Stimulated activated naive B cell treated with anti-CD40 and anti-IgM and Interleukin-4, amounts not matched to agents 10 μg/mL and 1 μg/mL and 100 μg/mL, for 72 hours (primary cell): ENCODE data around the gene TNFRSF18.
A peak's percentile ranks its signal among the peaks of the same experiment; 100 is the strongest.

Experiments
- ATAC-seq, 2 donors: fragments of 150-1000 bp; cut with Tn5 transposase; replicated peaks; 2 replicates each; pipeline ENCODE4 v1.10.0; 2021; ENCODE audit warnings: moderate library complexity in 1 of 2
- DNase-seq: peaks from one replicate; pipeline ENCODE4 v3.0.0; 2021
- H3K27ac Mint-ChIP-seq: one replicate; pipeline ENCODE4 v1.8.0; 2022; ENCODE audit warnings: mild to moderate bottlenecking, mixed read lengths
- H3K27me3 Mint-ChIP-seq, 2 donors: one replicate each; pipeline ENCODE4 v1.8.0; 2022; ENCODE audit warnings: mixed read lengths in 2 of 2
- H3K36me3 Mint-ChIP-seq, 2 donors: one replicate each; pipeline ENCODE4 v1.8.0; 2022; ENCODE audit warnings: mixed read lengths in 2 of 2, mild to moderate bottlenecking in 1 of 2
- H3K4me1 Mint-ChIP-seq, 2 donors: one replicate each; pipeline ENCODE4 v1.8.0; 2022; ENCODE audit warnings: mixed read lengths in 2 of 2, mild to moderate bottlenecking in 1 of 2
- H3K4me3 Mint-ChIP-seq, 2 donors: one replicate each; pipeline ENCODE4 v1.8.0; 2022; ENCODE audit warnings: mild to moderate bottlenecking in 2 of 2, mixed read lengths in 2 of 2, moderate library complexity in 1 of 2
- H3K9me3 Mint-ChIP-seq, 2 donors: one replicate each; pipeline ENCODE4 v1.8.0; 2022; ENCODE audit warnings: mixed read lengths in 2 of 2, mild to moderate bottlenecking in 1 of 2

Gene TNFRSF18

GRCh38 chr1:1244192-1244811 is 37.9 kb upstream of the TNFRSF18 start:
- Mint-ChIP-seq H3K27me3 (peaks cover 0 to 6% of the 10 kb centered on the region in 2 donors), H3K36me3 (no peaks in the 10 kb centered on the region), H3K4me3 (no peak overlapping the region), H3K27ac (no peak overlapping the region), H3K4me1 (peaks cover 4 to 9% of the 10 kb centered on the region in 2 donors), H3K9me3 (no peaks in the 10 kb centered on the region)
- DNase-seq, result no peak
- ATAC-seq, result no peak

GRCh38 chr1:1243807-1244191 is 37.4 kb upstream of the TNFRSF18 start:
- ATAC-seq (no peak), DNase-seq (no peak)
- H3K4me3 Mint-ChIP-seq, result no peak overlapping the region
- peaks cover 4 to 12% of the 10 kb centered on the region in 2 donors for H3K4me1 Mint-ChIP-seq
- H3K27me3 Mint-ChIP-seq, result peaks cover 0 to 6% of the 10 kb centered on the region in 2 donors
- no peaks in the 10 kb centered on the region for H3K36me3 Mint-ChIP-seq
- no peak overlapping the region for H3K27ac Mint-ChIP-seq
- no peaks in the 10 kb centered on the region for H3K9me3 Mint-ChIP-seq

- Mint-ChIP-seq H3K36me3 (no peaks in the 10 kb centered on the region), H3K27me3 (peaks cover 0 to 6% of the 10 kb centered on the region in 2 donors), H3K27ac (no peak overlapping the region), H3K9me3 (no peaks in the 10 kb centered on the region), H3K4me1 (peaks cover 6 to 17% of the 10 kb centered on the region in 2 donors), H3K4me3 (no peak overlapping the region)
- no peak for ATAC-seq
- DNase-seq, result no peak
Measured at GRCh38 chr1:1243266-1243660, 36.9 kb upstream of the TNFRSF18 start.

GRCh38 chr1:1242461-1243265 is 36.3 kb upstream of the TNFRSF18 start:
- H3K27ac Mint-ChIP-seq, result no peak overlapping the region
- no peak for ATAC-seq

GRCh38 chr1:1241588-1242219 is 35.3 kb upstream of the TNFRSF18 start:
- Mint-ChIP-seq H3K27me3 (peaks cover 0 to 6% of the 10 kb centered on the region in 2 donors), H3K9me3 (no peaks in the 10 kb centered on the region), H3K36me3 (no peaks in the 10 kb centered on the region), H3K4me3 (no peak overlapping the region), H3K27ac (peak overlapping the region; percentile 25), H3K4me1 (peaks cover 8 to 24% of the 10 kb centered on the region in 2 donors)
- ATAC-seq, result no peak
- no peak for DNase-seq

More at GRCh38 chr1:1242461-1243265, 36.3 kb upstream of the TNFRSF18 start:
- Mint-ChIP-seq H3K4me1 (peaks cover 6 to 19% of the 10 kb centered on the region in 2 donors), H3K4me3 (no peak overlapping the region), H3K36me3 (no peaks in the 10 kb centered on the region), H3K27me3 (peaks cover 0 to 6% of the 10 kb centered on the region in 2 donors), H3K9me3 (no peaks in the 10 kb centered on the region)
- DNase-seq, result no peak

GRCh38 chr1:1240822-1241587 is 34.6 kb upstream of the TNFRSF18 start:
- Mint-ChIP-seq H3K9me3 (no peaks in the 10 kb centered on the region), H3K4me3 (no peak overlapping the region), H3K27ac (peak overlapping the region; percentile 32), H3K27me3 (peaks cover 0 to 6% of the 10 kb centered on the region in 2 donors), H3K36me3 (no peaks in the 10 kb centered on the region), H3K4me1 (peaks cover 11 to 31% of the 10 kb centered on the region in 2 donors)
- DNase-seq (no peak), ATAC-seq (no peak)

- H3K9me3 Mint-ChIP-seq, result no peaks in the 10 kb centered on the region
- H3K4me1 Mint-ChIP-seq, result peaks cover 11 to 38% of the 10 kb centered on the region in 2 donors
- H3K27me3 Mint-ChIP-seq, result peaks cover 0 to 6% of the 10 kb centered on the region in 2 donors
- no peak overlapping the region for H3K4me3 Mint-ChIP-seq
- ATAC-seq, result no peak
- DNase-seq, result no peak
- no peak overlapping the region for H3K27ac Mint-ChIP-seq
- no peaks in the 10 kb centered on the region for H3K36me3 Mint-ChIP-seq
Measured at GRCh38 chr1:1240348-1240732, 33.9 kb upstream of the TNFRSF18 start.

- H3K4me1 Mint-ChIP-seq, result peaks cover 11 to 43% of the 10 kb centered on the region in 2 donors
- no peak overlapping the region for H3K27ac Mint-ChIP-seq
- H3K4me3 Mint-ChIP-seq, result no peak overlapping the region
- DNase-seq (no peak), ATAC-seq (no peak)
- no peaks in the 10 kb centered on the region for H3K9me3 Mint-ChIP-seq
- H3K27me3 Mint-ChIP-seq, result peaks cover 0 to 6% of the 10 kb centered on the region in 2 donors
- H3K36me3 Mint-ChIP-seq, result peaks cover 0 to under 1% of the 10 kb centered on the region in 2 donors
Measured at GRCh38 chr1:1239614-1240347, 33.4 kb upstream of the TNFRSF18 start.

- no peak for DNase-seq
- peaks cover 5 to 6% of the 10 kb centered on the region in 2 donors for H3K36me3 Mint-ChIP-seq
Measured at GRCh38 chr1:1239227-1239613, 32.8 kb upstream of the TNFRSF18 start.

GRCh38 chr1:1238702-1239178 is 32.3 kb upstream of the TNFRSF18 start:
- no peak overlapping the region for H3K4me3 Mint-ChIP-seq
- peaks cover 10% of the 10 kb centered on the region in 2 donors for H3K36me3 Mint-ChIP-seq
- H3K9me3 Mint-ChIP-seq, result no peaks in the 10 kb centered on the region
- H3K27me3 Mint-ChIP-seq, result peaks cover 0 to 6% of the 10 kb centered on the region in 2 donors
- ATAC-seq, result no peak
- peaks cover 20 to 54% of the 10 kb centered on the region in 2 donors for H3K4me1 Mint-ChIP-seq
- DNase-seq, result no peak
- H3K27ac Mint-ChIP-seq, result no peak overlapping the region

More at GRCh38 chr1:1239227-1239613, 32.8 kb upstream of the TNFRSF18 start:
- no peaks in the 10 kb centered on the region for H3K9me3 Mint-ChIP-seq
- ATAC-seq, result no peak
- peaks cover 16 to 49% of the 10 kb centered on the region in 2 donors for H3K4me1 Mint-ChIP-seq
- no peak overlapping the region for H3K27ac Mint-ChIP-seq
- H3K4me3 Mint-ChIP-seq, result no peak overlapping the region
- H3K27me3 Mint-ChIP-seq, result peaks cover 0 to 6% of the 10 kb centered on the region in 2 donors

GRCh38 chr1:1237874-1238701 is 31.7 kb upstream of the TNFRSF18 start:
- H3K4me3 Mint-ChIP-seq, result peak overlapping the region; percentile 70 to 71
- ATAC-seq (peak; percentile 67 to 74), DNase-seq (peak; percentile 35)
- peaks cover 22 to 58% of the 10 kb centered on the region in 2 donors for H3K4me1 Mint-ChIP-seq
- peaks cover 0 to 6% of the 10 kb centered on the region in 2 donors for H3K27me3 Mint-ChIP-seq
- H3K9me3 Mint-ChIP-seq, result no peaks in the 10 kb centered on the region
- peaks cover 14 to 15% of the 10 kb centered on the region in 2 donors for H3K36me3 Mint-ChIP-seq
- peak overlapping the region; percentile 73 for H3K27ac Mint-ChIP-seq

GRCh38 chr1:1236945-1237873 is 30.8 kb upstream of the TNFRSF18 start:
- Mint-ChIP-seq H3K4me3 (peak overlapping the region; percentile 70 to 71), H3K36me3 (peaks cover 14 to 15% of the 10 kb centered on the region in 2 donors), H3K4me1 (peaks cover 22 to 58% of the 10 kb centered on the region in 2 donors), H3K27me3 (peaks cover 0 to 6% of the 10 kb centered on the region in 2 donors), H3K9me3 (no peaks in the 10 kb centered on the region), H3K27ac (peak overlapping the region; percentile 73)
- ATAC-seq (peak; percentile 1 to 7), DNase-seq (no peak)
